Stimulated activated naive CD8-positive, alpha-beta T cell treated with anti-CD3 and anti-CD28 coated beads, Interleukin-15, Interleukin-2, amounts not matched to agents 100 ng/mL and 50 ng/mL, for 24 hours (primary cell): Measurements from ENCODE around the gene MKRN2.

Experiments
- H3K27ac Mint-ChIP-seq: one replicate; pipeline ENCODE4 v1.8.0; 2021; ENCODE audit warnings: mild to moderate bottlenecking, mixed read lengths
- H3K27me3 Mint-ChIP-seq: one replicate; pipeline ENCODE4 v1.8.0; 2021; ENCODE audit warnings: mixed read lengths
- H3K36me3 Mint-ChIP-seq: one replicate; pipeline ENCODE4 v1.8.0; 2021; ENCODE audit warnings: low read depth, mixed read lengths
- H3K4me1 Mint-ChIP-seq: one replicate; pipeline ENCODE4 v1.8.0; 2021; ENCODE audit warnings: low read depth, mixed read lengths
- H3K4me3 Mint-ChIP-seq: one replicate; pipeline ENCODE4 v1.8.0; 2021; ENCODE audit warnings: mild to moderate bottlenecking, mixed read lengths
- H3K9me3 Mint-ChIP-seq: one replicate; pipeline ENCODE4 v1.8.0; 2021; ENCODE audit warnings: mixed read lengths

MKRN2 gene

GRCh38 chr3:12590096-12590495 lies 33.2 kb downstream of the MKRN2 start:
- no peak overlapping the region for H3K27ac Mint-ChIP-seq
- H3K36me3 Mint-ChIP-seq, result peaks cover 64% of the 10 kb centered on the region

GRCh38 chr3:12591456-12591855 lies 34.6 kb downstream of the MKRN2 start:
- H3K27me3 Mint-ChIP-seq, result no peaks in the 10 kb centered on the region
- H3K9me3 Mint-ChIP-seq, result no peaks in the 10 kb centered on the region
- no peak overlapping the region for H3K4me3 Mint-ChIP-seq
- H3K27ac Mint-ChIP-seq, result no peak overlapping the region
- H3K36me3 Mint-ChIP-seq, result peaks cover 68% of the 10 kb centered on the region
- H3K4me1 Mint-ChIP-seq, result no peaks in the 10 kb centered on the region

More at GRCh38 chr3:12590096-12590495, 33.2 kb downstream of the MKRN2 start:
- no peaks in the 10 kb centered on the region for H3K4me1 Mint-ChIP-seq
- H3K27me3 Mint-ChIP-seq, result no peaks in the 10 kb centered on the region
- H3K9me3 Mint-ChIP-seq, result no peaks in the 10 kb centered on the region
- no peak overlapping the region for H3K4me3 Mint-ChIP-seq

GRCh38 chr3:12591997-12592715 lies 35.3 kb downstream of the MKRN2 start:
- Mint-ChIP-seq H3K4me3 (no peak overlapping the region), H3K27ac (peak overlapping the region; percentile 23), H3K27me3 (no peaks in the 10 kb centered on the region), H3K4me1 (no peaks in the 10 kb centered on the region), H3K9me3 (no peaks in the 10 kb centered on the region), H3K36me3 (peaks cover 73% of the 10 kb centered on the region)

GRCh38 chr3:12593473-12593872 lies 36.6 kb downstream of the MKRN2 start:
- no peaks in the 10 kb centered on the region for H3K9me3 Mint-ChIP-seq
- H3K4me3 Mint-ChIP-seq, result no peak overlapping the region
- no peaks in the 10 kb centered on the region for H3K4me1 Mint-ChIP-seq
- H3K27ac Mint-ChIP-seq, result peak overlapping the region; percentile 61
- no peaks in the 10 kb centered on the region for H3K27me3 Mint-ChIP-seq
- H3K36me3 Mint-ChIP-seq, result peaks cover 71% of the 10 kb centered on the region

- Mint-ChIP-seq H3K9me3 (no peaks in the 10 kb centered on the region), H3K27me3 (no peaks in the 10 kb centered on the region), H3K27ac (no peak overlapping the region), H3K36me3 (peaks cover 76% of the 10 kb centered on the region), H3K4me1 (peaks cover 3% of the 10 kb centered on the region), H3K4me3 (no peak overlapping the region)
These were observed 42.0 kb downstream of the MKRN2 start for GRCh38 chr3:12598890-12599289.

GRCh38 chr3:12601072-12601471 lies 44.2 kb downstream of the MKRN2 start:
- H3K27me3 Mint-ChIP-seq, result no peaks in the 10 kb centered on the region
- H3K4me3 Mint-ChIP-seq, result no peak overlapping the region
- H3K9me3 Mint-ChIP-seq, result no peaks in the 10 kb centered on the region
- no peak overlapping the region for H3K27ac Mint-ChIP-seq
- peaks cover 65% of the 10 kb centered on the region for H3K36me3 Mint-ChIP-seq
- H3K4me1 Mint-ChIP-seq, result peaks cover 3% of the 10 kb centered on the region

GRCh38 chr3:12603969-12604368 lies 47.1 kb downstream of the MKRN2 start:
- peaks cover 18% of the 10 kb centered on the region for H3K4me1 Mint-ChIP-seq
- H3K27ac Mint-ChIP-seq, result no peak overlapping the region
- no peak overlapping the region for H3K4me3 Mint-ChIP-seq
- H3K9me3 Mint-ChIP-seq, result no peaks in the 10 kb centered on the region
- peaks cover 66% of the 10 kb centered on the region for H3K36me3 Mint-ChIP-seq
- no peaks in the 10 kb centered on the region for H3K27me3 Mint-ChIP-seq

- peaks cover 54% of the 10 kb centered on the region for H3K36me3 Mint-ChIP-seq
- H3K4me3 Mint-ChIP-seq, result no peak overlapping the region
- H3K27ac Mint-ChIP-seq, result no peak overlapping the region
- H3K9me3 Mint-ChIP-seq, result no peaks in the 10 kb centered on the region
- no peaks in the 10 kb centered on the region for H3K27me3 Mint-ChIP-seq
- H3K4me1 Mint-ChIP-seq, result peaks cover 30% of the 10 kb centered on the region
These were observed 51.5 kb downstream of the MKRN2 start for GRCh38 chr3:12608376-12608775.

- Mint-ChIP-seq H3K4me1 (peaks cover 51% of the 10 kb centered on the region), H3K36me3 (peaks cover 60% of the 10 kb centered on the region), H3K4me3 (no peak overlapping the region), H3K9me3 (no peaks in the 10 kb centered on the region), H3K27me3 (no peaks in the 10 kb centered on the region), H3K27ac (no peak overlapping the region)
These were observed 54.2 kb downstream of the MKRN2 start for GRCh38 chr3:12611117-12611516.

GRCh38 chr3:12612514-12613226 lies 55.8 kb downstream of the MKRN2 start:
- no peak overlapping the region for H3K4me3 Mint-ChIP-seq
- no peaks in the 10 kb centered on the region for H3K27me3 Mint-ChIP-seq
- peaks cover 57% of the 10 kb centered on the region for H3K36me3 Mint-ChIP-seq
- H3K4me1 Mint-ChIP-seq, result peaks cover 47% of the 10 kb centered on the region
- no peaks in the 10 kb centered on the region for H3K9me3 Mint-ChIP-seq
- H3K27ac Mint-ChIP-seq, result peak overlapping the region; percentile 52

GRCh38 chr3:12613250-12613649 lies 56.4 kb downstream of the MKRN2 start:
- peaks cover 46% of the 10 kb centered on the region for H3K4me1 Mint-ChIP-seq
- no peaks in the 10 kb centered on the region for H3K9me3 Mint-ChIP-seq
- H3K27ac Mint-ChIP-seq, result peak overlapping the region; percentile 52
- H3K4me3 Mint-ChIP-seq, result no peak overlapping the region
- H3K27me3 Mint-ChIP-seq, result no peaks in the 10 kb centered on the region
- peaks cover 56% of the 10 kb centered on the region for H3K36me3 Mint-ChIP-seq

GRCh38 chr3:12615266-12615665 lies 58.4 kb downstream of the MKRN2 start:
- no peak overlapping the region for H3K27ac Mint-ChIP-seq
- H3K4me1 Mint-ChIP-seq, result peaks cover 39% of the 10 kb centered on the region
- no peak overlapping the region for H3K4me3 Mint-ChIP-seq
- H3K36me3 Mint-ChIP-seq, result peaks cover 51% of the 10 kb centered on the region
- H3K27me3 Mint-ChIP-seq, result no peaks in the 10 kb centered on the region
- H3K9me3 Mint-ChIP-seq, result no peaks in the 10 kb centered on the region

GRCh38 chr3:12618426-12618825 lies 61.5 kb downstream of the MKRN2 start:
- no peak overlapping the region for H3K27ac Mint-ChIP-seq
- peaks cover 45% of the 10 kb centered on the region for H3K4me1 Mint-ChIP-seq
- H3K36me3 Mint-ChIP-seq, result peaks cover 32% of the 10 kb centered on the region

GRCh38 chr3:12620305-12620704 lies 63.4 kb downstream of the MKRN2 start:
- Mint-ChIP-seq H3K27me3 (no peaks in the 10 kb centered on the region), H3K9me3 (no peaks in the 10 kb centered on the region), H3K36me3 (peaks cover 20% of the 10 kb centered on the region), H3K27ac (no peak overlapping the region), H3K4me1 (peaks cover 42% of the 10 kb centered on the region), H3K4me3 (no peak overlapping the region)

More at GRCh38 chr3:12618426-12618825, 61.5 kb downstream of the MKRN2 start:
- Mint-ChIP-seq H3K4me3 (no peak overlapping the region), H3K9me3 (no peaks in the 10 kb centered on the region), H3K27me3 (no peaks in the 10 kb centered on the region)

- Mint-ChIP-seq H3K9me3 (no peaks in the 10 kb centered on the region), H3K36me3 (peaks cover 17% of the 10 kb centered on the region), H3K27me3 (no peaks in the 10 kb centered on the region), H3K27ac (peak overlapping the region; percentile 39), H3K4me3 (no peak overlapping the region), H3K4me1 (peaks cover 43% of the 10 kb centered on the region)
These were observed 63.8 kb downstream of the MKRN2 start for GRCh38 chr3:12620729-12621128.
